Adrenal gland (tissue), 12 donors: ENCODE results near the gene NELFB. TPM values are rescaled to one million over a fixed set of nuclear protein-coding genes. Genes with fewer than 3 reads are reported as not detected.
A peak's percentile ranks its signal among the peaks of the same experiment; 100 is the strongest.

ENCODE experiments used
- DNase-seq, 7 donors: peaks; one replicate each; pipeline ENCODE4 v3.0.0-alpha.2; 2019 to 2020
- H3K27ac ChIP-seq, 5 donors: fragments of 200-600 bp; sonication (generic) in 4 of 5; 1 replicate in 3 of 5; 2 replicates in 2 of 5; pipeline versions ENCODE4 v1.5.1 to v1.8.0; 2016 to 2020; ENCODE audit warnings: mild to moderate bottlenecking in 1 of 5
- H3K27me3 ChIP-seq: fragments of 200-600 bp; 2 replicates; pipeline ENCODE4 v1.8.0; 2021
- H3K36me3 ChIP-seq, 2 donors: fragments of 200-600 bp; replicated peaks in 1 of 2; 1 replicate in 1 of 2; 2 replicates in 1 of 2; pipeline versions ENCODE4 v1.5.1 to v1.8.0; 2018 to 2022
- H3K4me1 ChIP-seq, 2 donors: fragments of 200-600 bp; replicated peaks in 1 of 2; 1 replicate in 1 of 2; 2 replicates in 1 of 2; pipeline versions ENCODE4 v1.5.1 to v1.8.0; 2018 to 2021
- H3K4me3 ChIP-seq, 4 donors: fragments of 200-600 bp; sonication (generic) in 3 of 4; one replicate each; pipeline ENCODE4 v1.5.1; 2016 to 2018
- H3K9me3 ChIP-seq, 3 donors: fragments of 200-600 bp; sonication (generic) in 1 of 3; replicated peaks in 1 of 3; 1 replicate in 2 of 3; 2 replicates in 1 of 3; pipeline versions ENCODE4 v1.5.1 to v1.8.0; 2016 to 2021
- POLR2A ChIP-seq, 2 donors: fragments of 450-650 bp; IDR thresholded peaks; one replicate each; pipeline ENCODE4 v1.6.1; 2017; ENCODE audit warnings: antibody characterized with exemption in 2 of 2, mild to moderate bottlenecking in 2 of 2, moderate library complexity in 1 of 2
- WGBS, 4 donors: extraction: QIAGEN DNeasy Blood & Tissue Kit in 2 of 4; methylation state at CpG; one replicate each; pipeline versions ENCODE4 v1.1.5 to v1.1.7; 2013 to 2017; 5-methylcytosine and 5-hydroxymethylcytosine counted together
- intact Hi-C, 2 donors: fragments of 100-400 bp; cut with DNase I; formaldehyde crosslinking; loops; one replicate each; pipeline versions ENCODE4 v1.14.1 to v1.15.0; 2022 to 2023
- polyA plus RNA-seq, 3 donors: library from polyadenylated mRNA; stranded (reverse); fragments of 200-250 nt in 2 of 3; fragments of 350-450 nt in 1 of 3; fragmentation: Illumina TruSeq in 1 of 3; extraction: RNeasy Lipid Tissue Mini Kit (QIAGEN cat#74804) in 1 of 3; gene quantifications; one replicate each; pipeline ENCODE4 v1.2.3, GENCODE V29; 2013 to 2014
- total RNA-seq, 9 donors: library from RNA; depleted of rRNA in 4 of 9; stranded (reverse); fragments of >200 nt in 4 of 9; fragments of 120-200 nt in 1 of 9; fragmentation: NEBNext Ultra II Directional in 1 of 9; extraction: Animal tissue kit (Norgen Biotek cat#: 25700) in 1 of 9; gene quantifications; one replicate each; pipeline versions ENCODE4 v1.1.0 to v1.2.4, GENCODE V29; 2013 to 2023
- TF ChIP-seq, protein P1 (sequence below), 6 experiments: fragments of 450-650 bp in 4 of 6; fragments of 200-600 bp in 2 of 6; sonication (generic) in 1 of 6; IDR thresholded peaks; 1 replicate in 5 of 6; 2 replicates in 1 of 6; pipeline versions ENCODE4 v1.5.1 to v1.8.0; 2016 to 2021; ENCODE audit warnings: antibody characterized with exemption in 6 of 6, mild to moderate bottlenecking in 2 of 6, moderate library complexity in 1 of 6
- donor health status: healthy with polysubstance abuse.
- donor health status: Bipolar disorder and iron deficiency.
- donor health status: DM: yes; HTN: yes; CAD: no.
- donor health status: DM: no; HTN: no; CAD: no.
- donor health status: DM: no; HTN: no; CAD: no.
- donor health status: DM: yes; HTN: yes; CAD: no.

The NELFB gene
- total and polyA plus RNA-seq, 12 donors, result 10.9 to 56.3 (median 36.9) TPM

DNA sequence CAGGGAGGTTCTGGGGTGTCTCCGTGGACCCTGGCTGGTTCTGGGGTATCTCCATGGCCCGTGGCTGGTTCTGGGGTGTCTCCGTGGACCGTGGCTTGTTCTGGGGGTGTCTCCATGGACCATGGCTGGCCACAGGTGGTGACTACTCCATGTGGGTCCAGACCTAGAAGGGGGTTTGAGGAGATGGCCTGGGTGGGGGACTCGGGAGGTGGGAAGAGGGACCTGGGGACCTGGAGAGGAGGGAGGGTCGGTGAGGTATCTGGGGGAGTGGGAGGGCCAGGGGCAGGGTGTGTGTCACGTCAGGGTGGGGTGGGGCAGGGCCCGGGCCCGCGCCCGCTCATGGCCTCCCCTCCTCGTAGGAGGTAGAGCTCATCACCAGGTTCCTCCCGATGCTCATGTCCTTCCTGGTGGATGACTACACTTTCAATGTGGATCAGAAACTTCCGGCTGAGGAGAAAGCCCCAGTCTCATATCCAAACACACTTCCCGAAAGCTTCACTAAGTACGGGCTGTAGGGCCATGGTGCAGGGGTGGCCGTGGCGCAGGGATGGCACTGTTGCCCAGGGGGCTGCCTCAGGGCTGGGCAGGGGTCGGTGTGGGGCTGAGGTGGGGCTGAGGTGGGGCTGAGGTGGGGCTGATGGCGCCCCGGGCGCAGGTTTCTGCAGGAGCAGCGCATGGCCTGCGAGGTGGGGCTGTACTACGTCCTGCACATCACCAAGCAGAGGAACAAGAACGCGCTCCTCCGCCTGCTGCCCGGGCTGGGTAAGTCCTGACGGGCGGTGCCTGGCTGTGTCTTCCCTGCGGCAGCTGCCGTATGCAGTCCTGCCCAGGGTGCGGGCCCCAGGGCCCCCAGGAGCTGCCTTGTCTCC, 11.7 kb downstream of the NELFB start:
- peaks cover 4 to 16% of the 10 kb centered on the region in 2 donors for H3K4me1 ChIP-seq
- peaks cover 0 to 37% of the 10 kb centered on the region in 2 donors for H3K36me3 ChIP-seq
- H3K4me3 ChIP-seq, result no peak overlapping the region
- intact Hi-C loops, result no loop called here
- H3K9me3 ChIP-seq, result no peaks in the 10 kb centered on the region
- TF ChIP-seq POLR2A (IDR thresholded peaks at IDR 0.05), result no peak
- TF ChIP-seq, protein P1, sequence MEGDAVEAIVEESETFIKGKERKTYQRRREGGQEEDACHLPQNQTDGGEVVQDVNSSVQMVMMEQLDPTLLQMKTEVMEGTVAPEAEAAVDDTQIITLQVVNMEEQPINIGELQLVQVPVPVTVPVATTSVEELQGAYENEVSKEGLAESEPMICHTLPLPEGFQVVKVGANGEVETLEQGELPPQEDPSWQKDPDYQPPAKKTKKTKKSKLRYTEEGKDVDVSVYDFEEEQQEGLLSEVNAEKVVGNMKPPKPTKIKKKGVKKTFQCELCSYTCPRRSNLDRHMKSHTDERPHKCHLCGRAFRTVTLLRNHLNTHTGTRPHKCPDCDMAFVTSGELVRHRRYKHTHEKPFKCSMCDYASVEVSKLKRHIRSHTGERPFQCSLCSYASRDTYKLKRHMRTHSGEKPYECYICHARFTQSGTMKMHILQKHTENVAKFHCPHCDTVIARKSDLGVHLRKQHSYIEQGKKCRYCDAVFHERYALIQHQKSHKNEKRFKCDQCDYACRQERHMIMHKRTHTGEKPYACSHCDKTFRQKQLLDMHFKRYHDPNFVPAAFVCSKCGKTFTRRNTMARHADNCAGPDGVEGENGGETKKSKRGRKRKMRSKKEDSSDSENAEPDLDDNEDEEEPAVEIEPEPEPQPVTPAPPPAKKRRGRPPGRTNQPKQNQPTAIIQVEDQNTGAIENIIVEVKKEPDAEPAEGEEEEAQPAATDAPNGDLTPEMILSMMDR (IDR thresholded peaks at IDR 0.05), result no peak
- H3K27me3 ChIP-seq, result no peaks in the 10 kb centered on the region
- no peak for DNase-seq
- 84 to 95% (median 89%) methylated on average over 14 to 34 of the region's 34 CpGs for WGBS, 4 donors
- no peak overlapping the region for H3K27ac ChIP-seq

DNA sequence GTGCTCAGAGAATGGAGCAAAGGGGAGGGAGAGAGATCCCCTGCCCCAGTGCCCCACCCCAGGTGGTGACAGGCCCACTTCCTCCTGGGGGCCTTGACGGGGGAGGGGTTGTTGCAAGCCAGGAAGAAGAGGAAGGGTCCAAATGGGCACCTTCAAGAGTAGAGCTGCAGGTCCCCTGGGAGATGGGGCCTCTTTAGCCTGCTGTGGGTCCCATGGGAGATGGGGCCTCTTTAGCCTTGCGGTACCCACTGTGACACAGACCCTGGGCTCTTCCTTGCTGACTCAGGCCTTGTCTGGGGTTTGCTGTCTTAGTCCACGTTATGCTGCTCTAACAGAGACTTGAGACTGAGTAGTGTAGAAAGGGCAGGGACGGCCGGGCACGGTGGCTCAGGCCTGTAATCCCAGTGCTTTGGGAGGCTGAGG, 12.8 kb downstream of the NELFB start:
- intact Hi-C loops, result no loop called here
- WGBS, 4 donors, result 81 to 93% (median 87%) methylated on average over 6 of the region's 6 CpGs
- H3K27me3 ChIP-seq, result no peaks in the 10 kb centered on the region
- H3K27ac ChIP-seq, result peak overlapping the region in 1 of 5 donors; percentile 81
- peak in 1 of 7 donors; percentile 22 for DNase-seq
- peaks cover 0 to 48% of the 10 kb centered on the region in 2 donors for H3K36me3 ChIP-seq
- no peaks in the 10 kb centered on the region for H3K9me3 ChIP-seq
- H3K4me1 ChIP-seq, result peaks cover 4 to 16% of the 10 kb centered on the region in 2 donors
- no peak for TF ChIP-seq POLR2A (IDR thresholded peaks at IDR 0.05)
- TF ChIP-seq, protein P1 (IDR thresholded peaks at IDR 0.05), result no peak
- H3K4me3 ChIP-seq, result no peak overlapping the region

GRCh38 chr9:137268538-137269201, 13.5 kb downstream of the NELFB start:
- Histone ChIP-seq H3K36me3 (peaks cover 0 to 49% of the 10 kb centered on the region in 2 donors), H3K27ac (peak overlapping the region in 3 of 5 donors; percentile 45 to 81 (median 58)), H3K4me1 (peaks cover 4 to 16% of the 10 kb centered on the region in 2 donors), H3K4me3 (peak overlapping the region in 1 of 4 donors; percentile 5), H3K27me3 (no peaks in the 10 kb centered on the region), H3K9me3 (no peaks in the 10 kb centered on the region)
- WGBS, 4 donors, result 72 to 82% (median 76%) methylated on average over 18 to 19 of the region's 19 CpGs
- intact Hi-C loops, result no loop called here
- peak in 4 of 7 donors; percentile 22 to 63 (median 38) for DNase-seq
- TF ChIP-seq, protein P1 (IDR thresholded peaks at IDR 0.05), result no peak
- no peak for TF ChIP-seq POLR2A (IDR thresholded peaks at IDR 0.05)

DNA sequence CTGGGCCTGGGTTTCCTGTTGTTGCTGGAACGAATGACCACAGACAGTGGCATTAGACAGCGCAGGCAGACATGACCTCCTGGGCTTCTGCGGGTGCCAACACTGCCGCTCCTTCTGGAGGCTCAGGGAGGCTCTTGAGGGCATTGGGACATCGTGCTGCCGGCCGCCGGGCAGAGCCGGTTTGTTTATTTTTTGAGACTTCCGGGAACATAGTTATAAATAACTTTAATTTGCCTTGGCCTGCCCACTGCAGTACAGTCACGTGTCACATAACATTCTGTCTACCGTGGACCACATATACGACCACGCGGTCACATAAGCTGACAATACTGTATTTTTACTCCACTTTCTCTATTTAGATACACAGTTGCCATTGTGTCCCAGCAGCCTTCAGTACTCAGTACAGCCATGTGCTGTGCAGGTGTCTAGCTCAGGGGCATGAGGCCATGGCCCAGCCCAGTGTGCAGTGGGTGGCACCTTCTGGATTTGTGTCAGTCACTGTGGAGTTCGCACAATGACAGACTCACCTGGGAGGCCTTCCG, 14.2 kb downstream of the NELFB start:
- TF ChIP-seq, protein P1 (IDR thresholded peaks at IDR 0.05), result no peak
- peak in 1 of 2 donors; percentile 10 for TF ChIP-seq POLR2A (IDR thresholded peaks at IDR 0.05)
- 42 to 59% (median 51%) methylated on average over 15 to 17 of the region's 17 CpGs for WGBS, 4 donors
- Histone ChIP-seq H3K9me3 (no peaks in the 10 kb centered on the region), H3K4me1 (peaks cover 4 to 16% of the 10 kb centered on the region in 2 donors), H3K4me3 (peak overlapping the region in 1 of 4 donors; percentile 5), H3K27ac (peak overlapping the region in 3 of 5 donors; percentile 45 to 81 (median 58)), H3K27me3 (no peaks in the 10 kb centered on the region), H3K36me3 (peaks cover 0 to 43% of the 10 kb centered on the region in 2 donors)
- intact Hi-C loops, result no loop called here
- DNase-seq, result peak; percentile 23 to 76 (median 58)
